Loucy (cell line): ENCODE measurements around the gene BCL11B.

Source experiments
- H2AFZ ChIP-seq: fragments of 200-600 bp; sonication (generic); 2 replicates; pipeline ENCODE4 v1.6.0; 2016; ENCODE audit warnings: antibody characterized with exemption, mild to moderate bottlenecking, low read length, moderate library complexity
- H3F3A ChIP-seq: fragments of 200-600 bp; 2 replicates; pipeline ENCODE4 v1.6.0; 2016; ENCODE audit warnings: antibody characterized with exemption, low read depth, mild to moderate bottlenecking
- H3K27me3 ChIP-seq: fragments of 200-600 bp; sonication (generic); 2 replicates; pipeline ENCODE4 v1.6.1; 2014; ENCODE audit warnings: low read length, mild to moderate bottlenecking; ENCODE audit not compliant: insufficient read depth, poor library complexity, severe bottlenecking
- H3K36me3 ChIP-seq: fragments of 200-600 bp; sonication (generic); 2 replicates; pipeline ENCODE4 v1.6.1; 2016; ENCODE audit warnings: low read length; ENCODE audit not compliant: insufficient read depth
- H3K4me1 ChIP-seq: fragments of 200-600 bp; sonication (generic); 2 replicates; pipeline ENCODE4 v1.5.1; 2014; ENCODE audit warnings: low read length, mild to moderate bottlenecking; ENCODE audit not compliant: insufficient read depth, poor library complexity, severe bottlenecking
- H3K4me2 ChIP-seq: fragments of 200-600 bp; sonication (generic); 2 replicates; pipeline ENCODE4 v1.6.0; 2014; ENCODE audit warnings: antibody characterized with exemption, low read length, low read depth, mild to moderate bottlenecking; ENCODE audit not compliant: poor library complexity, severe bottlenecking
- H3K4me3 ChIP-seq: fragments of 200-600 bp; sonication (generic); 2 replicates; pipeline ENCODE4 v1.5.1; 2014; ENCODE audit warnings: low read length, mild to moderate bottlenecking, mixed read lengths; ENCODE audit not compliant: poor library complexity, severe bottlenecking
- H3K79me2 ChIP-seq: fragments of 200-600 bp; sonication (generic); 2 replicates; pipeline ENCODE4 v1.6.1; 2014; ENCODE audit warnings: low read length; ENCODE audit not compliant: insufficient read depth
- H3K9ac ChIP-seq: fragments of 200-600 bp; sonication (generic); 2 replicates; pipeline ENCODE4 v1.6.0; 2014; ENCODE audit warnings: mild to moderate bottlenecking, low read depth, low read length, moderate library complexity; ENCODE audit not compliant: poor library complexity, severe bottlenecking
- H3K9me2 ChIP-seq: fragments of 200-600 bp; sonication (generic); replicated peaks from 2 replicates; pipeline ENCODE4 v1.6.1; 2016; ENCODE audit warnings: low read depth, low read length, mixed read lengths
- H3K9me3 ChIP-seq: fragments of 200-600 bp; sonication (generic); 2 replicates; pipeline ENCODE4 v1.6.1; 2014; ENCODE audit warnings: mild to moderate bottlenecking, antibody characterized with exemption, low read length, low read depth; ENCODE audit not compliant: insufficient read depth
- H4K20me1 ChIP-seq: fragments of 200-600 bp; sonication (generic); 2 replicates; pipeline ENCODE4 v1.6.0; 2014; ENCODE audit warnings: antibody characterized with exemption, low read length, mild to moderate bottlenecking; ENCODE audit not compliant: insufficient read depth, poor library complexity, severe bottlenecking
- CTCF ChIP-seq: fragments of 200-600 bp; sonication (generic); conservative IDR thresholded peaks from 2 replicates; pipeline ENCODE4 v1.5.1; 2014; ENCODE audit warnings: mild to moderate bottlenecking, antibody characterized with exemption, low read length
- EZH2phosphoT487 ChIP-seq: fragments of 200-600 bp; IDR thresholded peaks from 2 replicates; pipeline ENCODE4 v1.6.1; 2018; ENCODE audit warnings: antibody characterized with exemption, mild to moderate bottlenecking, moderate library complexity, borderline replicate concordance

Gene BCL11B

DNA sequence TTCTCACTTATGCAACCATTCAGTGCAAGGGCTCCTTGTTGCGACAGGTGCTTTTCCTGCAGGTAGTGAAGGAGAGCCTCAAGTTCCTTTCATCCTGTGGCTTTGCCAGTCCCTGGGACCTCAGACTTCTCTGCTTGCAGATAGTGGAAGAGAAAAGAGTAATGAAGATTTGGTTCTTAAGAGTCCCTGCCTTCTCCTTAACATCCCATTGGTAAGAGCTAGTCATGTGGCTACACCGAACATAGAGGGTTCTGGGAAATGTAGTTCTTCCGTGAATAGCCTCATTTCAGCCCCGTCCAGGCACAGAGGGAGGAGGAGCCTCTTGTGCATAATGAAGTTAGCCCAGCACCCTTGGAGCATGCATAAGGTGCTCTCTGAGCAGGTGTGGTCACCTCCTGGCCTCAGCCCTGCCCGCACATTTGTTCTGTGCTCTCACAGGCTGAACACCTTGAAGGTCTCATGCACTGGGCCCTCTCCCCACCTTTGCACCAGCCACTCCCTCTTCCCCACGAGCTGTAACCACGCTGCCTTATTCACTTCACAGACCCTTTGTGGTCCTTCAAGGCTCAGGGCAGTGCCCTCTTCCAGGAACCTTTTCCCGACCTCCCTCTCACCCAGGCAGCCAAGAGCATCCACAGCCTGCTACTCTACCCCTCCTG is 134.0 kb downstream of the BCL11B start:
- no peaks in the 10 kb centered on the region for H3K36me3 ChIP-seq
- no peaks in the 10 kb centered on the region for H3K4me1 ChIP-seq
- no peak for TF ChIP-seq CTCF
- no peak for TF ChIP-seq EZH2phosphoT487
- no peaks in the 10 kb centered on the region for H3F3A ChIP-seq
- H3K4me3 ChIP-seq, result no peak overlapping the region
- H3K4me2 ChIP-seq, result no peak overlapping the region
- H3K79me2 ChIP-seq, result no peaks in the 10 kb centered on the region
- no peaks in the 10 kb centered on the region for H3K9me2 ChIP-seq
- H3K9me3 ChIP-seq, result no peaks in the 10 kb centered on the region
- no peak overlapping the region for H2AFZ ChIP-seq
- no peak overlapping the region for H3K9ac ChIP-seq
- no peaks in the 10 kb centered on the region for H3K27me3 ChIP-seq
- H4K20me1 ChIP-seq, result no peaks in the 10 kb centered on the region

DNA sequence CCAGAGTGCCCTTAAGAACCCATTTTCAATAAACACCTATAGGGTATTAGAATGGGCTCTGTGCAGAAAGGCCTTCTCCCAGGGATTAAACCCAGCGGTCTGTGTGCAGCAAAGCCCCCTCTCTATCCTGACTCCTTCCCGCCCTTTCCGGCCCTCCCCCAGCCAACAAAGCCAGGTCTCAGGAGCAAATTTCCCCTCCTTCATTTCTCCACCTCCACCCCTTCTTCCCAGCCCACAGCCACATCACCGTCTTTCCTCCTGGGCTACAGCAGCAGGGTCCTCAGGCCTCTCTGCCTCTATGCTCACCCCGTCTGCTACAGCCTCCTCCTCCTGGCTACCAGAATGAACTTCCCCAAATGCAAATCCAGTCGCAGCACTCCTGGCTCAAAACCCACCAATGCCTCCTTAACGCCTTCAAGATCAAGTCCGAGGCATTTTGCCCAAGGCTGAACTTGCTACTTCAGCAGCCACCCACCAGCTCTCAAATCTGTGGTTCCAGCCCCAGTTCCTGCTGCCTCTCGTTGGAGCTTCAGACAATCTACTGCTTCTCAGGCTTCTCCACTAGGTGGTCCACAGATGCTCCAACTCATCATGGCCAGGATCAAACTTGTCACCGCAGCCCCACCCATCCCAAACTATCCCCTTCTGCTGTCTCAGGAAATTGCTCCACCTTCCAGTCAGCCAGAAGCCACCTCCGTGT is 134.8 kb downstream of the BCL11B start:
- no peak overlapping the region for H2AFZ ChIP-seq
- H3K4me2 ChIP-seq, result no peak overlapping the region
- TF ChIP-seq CTCF, result no peak
- no peak for TF ChIP-seq EZH2phosphoT487
- no peaks in the 10 kb centered on the region for H3K27me3 ChIP-seq
- no peaks in the 10 kb centered on the region for H3K79me2 ChIP-seq
- no peaks in the 10 kb centered on the region for H3K9me3 ChIP-seq
- H3K9ac ChIP-seq, result no peak overlapping the region
- no peaks in the 10 kb centered on the region for H3K36me3 ChIP-seq
- H3F3A ChIP-seq, result no peaks in the 10 kb centered on the region
- H3K9me2 ChIP-seq, result no peaks in the 10 kb centered on the region
- no peaks in the 10 kb centered on the region for H3K4me1 ChIP-seq
- H4K20me1 ChIP-seq, result no peaks in the 10 kb centered on the region
- H3K4me3 ChIP-seq, result no peak overlapping the region

- Histone ChIP-seq H2AFZ (no peak overlapping the region), H3K36me3 (no peaks in the 10 kb centered on the region), H3K9me2 (no peaks in the 10 kb centered on the region), H3K9ac (no peak overlapping the region), H3K4me1 (no peaks in the 10 kb centered on the region), H3K4me2 (no peak overlapping the region), H3K27me3 (no peaks in the 10 kb centered on the region), H3K4me3 (no peak overlapping the region), H3K79me2 (no peaks in the 10 kb centered on the region), H3K9me3 (no peaks in the 10 kb centered on the region), H3F3A (no peaks in the 10 kb centered on the region), H4K20me1 (no peaks in the 10 kb centered on the region)
- TF ChIP-seq EZH2phosphoT487, result no peak
- TF ChIP-seq CTCF, result no peak
Measured at GRCh38 chr14:99136401-99136800, 135.6 kb downstream of the BCL11B start.
